HG02981 (cell line): ENCODE data around the gene LONRF2.
A peak's percentile ranks its signal among the peaks of the same experiment; 100 is the strongest.

Experiments used
- ATAC-seq: cut with Tn5 transposase; IDR thresholded peaks from one replicate; pipeline ENCODE4 v1.9.1; 2021; ENCODE audit warnings: mild to moderate bottlenecking, moderate library complexity; ENCODE audit not compliant: unreplicated experiment

The LONRF2 gene

GRCh38 chr2:100276716-100277115, 45.6 kb downstream of the LONRF2 start:
- ATAC-seq, result no peak

GRCh38 chr2:100275200-100275589, 47.1 kb downstream of the LONRF2 start:
- ATAC-seq, result no peak

GRCh38 chr2:100274566-100275199, 47.6 kb downstream of the LONRF2 start:
- ATAC-seq, result no peak

DNA sequence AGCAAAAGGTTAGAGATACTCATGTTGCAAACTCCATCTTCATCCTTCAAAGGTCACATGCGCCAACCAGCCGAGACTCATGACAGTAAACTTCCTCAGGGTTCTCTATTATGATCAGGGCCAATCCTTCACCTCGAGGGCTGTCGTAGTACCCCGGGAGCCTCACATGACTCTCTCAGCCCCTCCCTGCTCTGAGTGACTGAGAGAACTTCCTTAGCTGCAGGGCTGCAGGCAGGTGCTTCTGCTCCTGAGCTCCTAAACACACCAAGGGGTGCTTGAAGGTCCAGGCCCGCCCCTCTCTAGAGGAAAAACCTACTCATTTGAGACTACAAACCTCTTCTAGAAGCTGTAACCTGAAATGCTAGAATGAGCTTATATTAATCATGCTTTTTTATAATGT, 48.2 kb downstream of the LONRF2 start:
- no peak for ATAC-seq

- no peak for ATAC-seq
Observed at GRCh38 chr2:100273387-100273786, 48.9 kb downstream of the LONRF2 start.

- ATAC-seq, result no peak
Observed at GRCh38 chr2:100272841-100273329, 49.4 kb downstream of the LONRF2 start.

- no peak for ATAC-seq
Observed at GRCh38 chr2:100271210-100271609, 51.1 kb downstream of the LONRF2 start.

- no peak for ATAC-seq
Observed at GRCh38 chr2:100270381-100271146, 51.7 kb downstream of the LONRF2 start.

DNA sequence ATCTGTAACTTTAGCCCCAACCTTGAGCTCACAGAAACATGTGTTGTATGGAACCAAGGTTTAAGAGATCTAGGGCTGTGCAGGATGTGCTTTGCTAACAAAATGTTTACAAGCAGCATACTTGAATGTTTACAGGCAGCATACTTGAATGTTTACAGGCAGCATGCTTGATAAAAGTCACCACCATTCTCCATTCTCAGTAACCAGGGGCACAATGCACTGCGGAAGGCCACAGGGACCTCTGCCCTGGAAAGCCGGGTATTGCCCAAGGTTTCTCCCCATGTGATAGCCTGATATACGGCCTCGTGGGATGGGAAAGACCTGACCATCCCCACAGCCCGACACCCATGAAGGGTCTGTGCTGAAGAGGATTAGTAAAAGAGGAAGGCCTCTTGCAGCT, 52.4 kb downstream of the LONRF2 start:
- ATAC-seq, result no peak

- ATAC-seq, result no peak
Observed at GRCh38 chr2:100268986-100269385, 53.3 kb downstream of the LONRF2 start.

GRCh38 chr2:100267751-100268150, 54.5 kb downstream of the LONRF2 start:
- ATAC-seq, result no peak

DNA sequence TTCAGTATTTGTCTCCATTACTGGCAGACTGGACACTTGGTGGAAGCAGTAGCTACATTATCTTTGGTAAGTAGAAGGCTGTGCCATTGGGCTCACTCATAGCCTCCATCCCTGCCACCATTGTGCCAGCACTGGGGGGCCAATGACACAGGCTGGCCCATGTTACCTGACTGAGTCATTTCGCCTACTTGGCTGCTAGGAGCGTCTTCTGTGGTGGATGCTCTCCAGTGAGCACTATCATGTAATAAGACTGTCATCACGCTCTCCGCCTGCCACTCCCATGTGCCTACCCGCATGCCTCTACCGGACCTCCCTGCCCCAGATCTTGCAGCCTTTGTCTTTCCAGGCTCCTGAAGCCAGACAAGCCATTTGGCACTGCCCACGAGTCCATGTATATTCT, 56.2 kb downstream of the LONRF2 start:
- ATAC-seq, result no peak

DNA sequence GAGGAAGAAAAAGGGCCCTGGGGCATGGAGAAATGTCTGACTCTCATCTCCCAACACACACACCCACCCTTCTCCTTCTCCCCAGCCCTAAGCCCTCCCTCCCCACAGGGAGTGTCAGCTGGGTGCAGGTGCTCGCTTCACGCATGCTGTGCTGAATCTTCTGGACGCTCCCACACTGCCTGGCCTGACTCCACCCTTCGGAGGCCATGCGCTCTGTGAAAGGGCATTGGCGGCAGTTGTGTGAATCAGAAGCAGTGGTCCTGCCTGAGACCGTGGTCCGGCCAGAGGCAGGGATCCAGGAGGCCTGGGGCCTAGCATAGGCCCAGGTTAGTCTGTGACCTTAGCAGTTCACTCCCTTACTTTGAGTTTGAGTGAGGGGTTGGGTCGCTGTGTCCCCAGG, 57.1 kb downstream of the LONRF2 start:
- ATAC-seq, result no peak

GRCh38 chr2:100264651-100265050, 57.6 kb downstream of the LONRF2 start:
- ATAC-seq, result no peak

- ATAC-seq, result no peak
Observed at GRCh38 chr2:100264121-100264520, 58.2 kb downstream of the LONRF2 start.

GRCh38 chr2:100262555-100263320, 59.6 kb downstream of the LONRF2 start:
- ATAC-seq, result peak; percentile 51

- no peak for ATAC-seq
Observed at GRCh38 chr2:100262046-100262445, 60.3 kb downstream of the LONRF2 start.

DNA sequence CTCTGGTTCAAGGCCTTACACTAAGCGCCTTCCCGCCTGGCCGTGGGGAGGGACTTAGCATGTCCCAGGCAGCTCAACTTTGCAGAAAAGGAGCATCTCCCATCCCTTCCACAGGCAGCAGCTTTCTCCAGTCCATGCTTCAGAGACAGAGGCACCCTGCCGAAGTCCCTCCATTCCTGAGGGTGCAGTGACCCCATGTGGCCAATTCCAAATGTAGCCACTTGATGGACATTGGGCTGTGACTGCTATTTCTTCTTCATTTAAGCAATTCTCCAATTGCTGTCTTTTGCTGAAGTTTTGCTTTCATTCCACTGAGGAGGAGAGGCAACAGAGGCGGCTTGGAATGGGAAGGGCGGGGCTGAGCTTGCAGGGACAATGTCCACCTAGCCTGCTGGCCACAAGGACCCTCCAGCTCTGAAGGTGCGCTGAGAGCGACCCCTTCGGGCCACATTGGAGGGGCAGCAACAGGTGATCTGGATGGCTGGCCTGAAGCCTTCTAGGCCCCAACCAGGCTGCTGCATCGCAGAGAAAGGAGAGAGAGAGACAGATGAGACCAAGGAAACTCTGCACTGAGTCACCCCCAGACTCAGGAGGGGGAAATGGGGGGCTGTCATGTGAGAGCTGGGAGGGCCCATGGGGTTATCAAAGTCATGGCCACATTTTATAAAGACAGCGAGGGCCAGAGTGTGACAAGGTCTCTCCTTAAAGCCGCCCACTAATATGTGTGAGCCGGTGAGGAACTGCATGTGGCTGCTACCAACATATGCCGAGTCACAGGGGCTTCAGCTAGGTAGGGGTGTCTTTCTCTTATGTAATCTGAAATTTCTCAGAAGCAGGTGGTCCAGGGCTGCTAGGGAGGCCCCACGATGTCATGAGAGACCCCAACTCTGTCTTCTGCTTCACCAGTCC, 61.3 kb downstream of the LONRF2 start:
- no peak for ATAC-seq

GRCh38 chr2:100259106-100259505, 63.2 kb downstream of the LONRF2 start:
- no peak for ATAC-seq

GRCh38 chr2:100257939-100258338, 64.4 kb downstream of the LONRF2 start:
- ATAC-seq, result no peak

- ATAC-seq, result no peak
Observed at GRCh38 chr2:100256849-100257248, 65.5 kb downstream of the LONRF2 start.
